GM19025 (cell line): ENCODE results near the gene KCNJ15.
"Not testable (repeated sequence)": the region's sequence is repeated elsewhere in the genome, so short reads cannot be mapped to it uniquely, and the experiment has no call there.

ENCODE experiments used
- ATAC-seq: cut with Tn5 transposase; IDR thresholded peaks from one replicate; pipeline ENCODE4 v1.9.1; 2021; ENCODE audit warnings: mild to moderate bottlenecking, low read depth, moderate library complexity; ENCODE audit not compliant: unreplicated experiment

The KCNJ15 gene

GRCh38 chr21:38256599-38257302 lies at the start of gene KCNJ15:
TSS of gene KCNJ15 (plus strand) at chr21:38256991. CDS start at chr21:38299262, 42,271 bp downstream.
- ATAC-seq, result no peak

- ATAC-seq, result no peak
Observed at GRCh38 chr21:38208118-38208517, 48.7 kb upstream of the KCNJ15 start.

GRCh38 chr21:38211321-38211720 lies 45.5 kb upstream of the KCNJ15 start:
- ATAC-seq, result no peak

GRCh38 chr21:38212706-38213105 lies 44.1 kb upstream of the KCNJ15 start:
- no peak for ATAC-seq

GRCh38 chr21:38219049-38219628 lies 37.7 kb upstream of the KCNJ15 start:
- ATAC-seq, result no peak

GRCh38 chr21:38220270-38220737 lies 36.5 kb upstream of the KCNJ15 start:
- no peak for ATAC-seq

- peak; percentile 74 for ATAC-seq
Observed at GRCh38 chr21:38221594-38221993, 35.2 kb upstream of the KCNJ15 start.

GRCh38 chr21:38223893-38224540 lies 32.8 kb upstream of the KCNJ15 start:
- ATAC-seq, result no peak

- ATAC-seq, result no peak
Observed at GRCh38 chr21:38227401-38227800, 29.4 kb upstream of the KCNJ15 start.

GRCh38 chr21:38228115-38228514 lies 28.7 kb upstream of the KCNJ15 start:
- ATAC-seq, result no peak

- ATAC-seq, result no peak
Observed at GRCh38 chr21:38228537-38228936, 28.3 kb upstream of the KCNJ15 start.

- ATAC-seq, result no peak
Observed at GRCh38 chr21:38229260-38229877, 27.4 kb upstream of the KCNJ15 start.

GRCh38 chr21:38234395-38235142 lies 22.2 kb upstream of the KCNJ15 start:
- no peak for ATAC-seq

GRCh38 chr21:38235251-38235650 lies 21.5 kb upstream of the KCNJ15 start:
- not testable (repeated sequence) for ATAC-seq

GRCh38 chr21:38236232-38236631 lies 20.6 kb upstream of the KCNJ15 start:
- ATAC-seq, result no peak

GRCh38 chr21:38239672-38240071 lies 17.1 kb upstream of the KCNJ15 start:
- ATAC-seq, result no peak

- ATAC-seq, result no peak
Observed at GRCh38 chr21:38240129-38240528, 16.7 kb upstream of the KCNJ15 start.

- ATAC-seq, result no peak
Observed at GRCh38 chr21:38241029-38241740, 15.6 kb upstream of the KCNJ15 start.

GRCh38 chr21:38242061-38242460 lies 14.7 kb upstream of the KCNJ15 start:
- ATAC-seq, result no peak
